ENCODE measurements around the gene TNRC6B.

Gene TNRC6B

DNA sequence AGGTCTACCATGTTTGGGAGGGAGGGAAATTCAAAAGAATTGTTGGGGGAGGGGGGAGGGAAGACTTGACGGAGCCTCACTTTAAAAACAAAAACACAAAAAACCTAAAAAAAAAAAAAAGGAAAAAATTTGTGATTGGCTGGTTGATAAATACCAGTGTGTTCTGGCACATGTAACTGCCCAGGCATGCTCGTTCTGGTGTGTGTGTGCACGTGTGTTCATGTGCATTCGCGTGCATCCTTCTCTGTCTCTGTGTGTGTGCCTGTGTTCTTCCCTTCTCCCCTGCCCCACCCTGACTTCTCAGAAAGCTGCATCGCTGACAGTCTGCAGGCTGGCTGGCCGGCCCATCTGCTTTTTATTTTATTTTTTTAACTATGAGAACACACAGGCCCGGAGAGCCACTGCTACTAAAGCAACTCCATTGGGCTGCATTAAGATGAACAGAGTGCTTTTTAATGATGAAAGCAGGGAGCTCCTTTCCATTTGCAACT lies 146.0 kb downstream of the TNRC6B start:
- H3K27me3 ChIP-seq (ENCODE audit: insufficient read depth, poor library complexity, severe bottlenecking) = no peaks in the 10 kb centered on the region
- no peak overlapping the region for H3K4me3 ChIP-seq (replicated peaks; ENCODE audit: insufficient read depth, low read length)
- no peak overlapping the region for H3K27ac ChIP-seq (replicated peaks)
- TF ChIP-seq GABPA (IDR thresholded peaks at IDR 0.05; ENCODE audit: low read depth) = no peak
- TF ChIP-seq, protein P1, sequence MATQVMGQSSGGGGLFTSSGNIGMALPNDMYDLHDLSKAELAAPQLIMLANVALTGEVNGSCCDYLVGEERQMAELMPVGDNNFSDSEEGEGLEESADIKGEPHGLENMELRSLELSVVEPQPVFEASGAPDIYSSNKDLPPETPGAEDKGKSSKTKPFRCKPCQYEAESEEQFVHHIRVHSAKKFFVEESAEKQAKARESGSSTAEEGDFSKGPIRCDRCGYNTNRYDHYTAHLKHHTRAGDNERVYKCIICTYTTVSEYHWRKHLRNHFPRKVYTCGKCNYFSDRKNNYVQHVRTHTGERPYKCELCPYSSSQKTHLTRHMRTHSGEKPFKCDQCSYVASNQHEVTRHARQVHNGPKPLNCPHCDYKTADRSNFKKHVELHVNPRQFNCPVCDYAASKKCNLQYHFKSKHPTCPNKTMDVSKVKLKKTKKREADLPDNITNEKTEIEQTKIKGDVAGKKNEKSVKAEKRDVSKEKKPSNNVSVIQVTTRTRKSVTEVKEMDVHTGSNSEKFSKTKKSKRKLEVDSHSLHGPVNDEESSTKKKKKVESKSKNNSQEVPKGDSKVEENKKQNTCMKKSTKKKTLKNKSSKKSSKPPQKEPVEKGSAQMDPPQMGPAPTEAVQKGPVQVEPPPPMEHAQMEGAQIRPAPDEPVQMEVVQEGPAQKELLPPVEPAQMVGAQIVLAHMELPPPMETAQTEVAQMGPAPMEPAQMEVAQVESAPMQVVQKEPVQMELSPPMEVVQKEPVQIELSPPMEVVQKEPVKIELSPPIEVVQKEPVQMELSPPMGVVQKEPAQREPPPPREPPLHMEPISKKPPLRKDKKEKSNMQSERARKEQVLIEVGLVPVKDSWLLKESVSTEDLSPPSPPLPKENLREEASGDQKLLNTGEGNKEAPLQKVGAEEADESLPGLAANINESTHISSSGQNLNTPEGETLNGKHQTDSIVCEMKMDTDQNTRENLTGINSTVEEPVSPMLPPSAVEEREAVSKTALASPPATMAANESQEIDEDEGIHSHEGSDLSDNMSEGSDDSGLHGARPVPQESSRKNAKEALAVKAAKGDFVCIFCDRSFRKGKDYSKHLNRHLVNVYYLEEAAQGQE (IDR thresholded peaks at IDR 0.05; ENCODE audit: insufficient replicate concordance, low read depth) = no peak
- no peak for TF ChIP-seq SPI1 (IDR thresholded peaks at IDR 0.05; ENCODE audit: borderline replicate concordance, low read depth)
- no peak for TF ChIP-seq POLR2AphosphoS5 (IDR thresholded peaks at IDR 0.05; ENCODE audit: low read depth)
- TF ChIP-seq, protein P2, sequence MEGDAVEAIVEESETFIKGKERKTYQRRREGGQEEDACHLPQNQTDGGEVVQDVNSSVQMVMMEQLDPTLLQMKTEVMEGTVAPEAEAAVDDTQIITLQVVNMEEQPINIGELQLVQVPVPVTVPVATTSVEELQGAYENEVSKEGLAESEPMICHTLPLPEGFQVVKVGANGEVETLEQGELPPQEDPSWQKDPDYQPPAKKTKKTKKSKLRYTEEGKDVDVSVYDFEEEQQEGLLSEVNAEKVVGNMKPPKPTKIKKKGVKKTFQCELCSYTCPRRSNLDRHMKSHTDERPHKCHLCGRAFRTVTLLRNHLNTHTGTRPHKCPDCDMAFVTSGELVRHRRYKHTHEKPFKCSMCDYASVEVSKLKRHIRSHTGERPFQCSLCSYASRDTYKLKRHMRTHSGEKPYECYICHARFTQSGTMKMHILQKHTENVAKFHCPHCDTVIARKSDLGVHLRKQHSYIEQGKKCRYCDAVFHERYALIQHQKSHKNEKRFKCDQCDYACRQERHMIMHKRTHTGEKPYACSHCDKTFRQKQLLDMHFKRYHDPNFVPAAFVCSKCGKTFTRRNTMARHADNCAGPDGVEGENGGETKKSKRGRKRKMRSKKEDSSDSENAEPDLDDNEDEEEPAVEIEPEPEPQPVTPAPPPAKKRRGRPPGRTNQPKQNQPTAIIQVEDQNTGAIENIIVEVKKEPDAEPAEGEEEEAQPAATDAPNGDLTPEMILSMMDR (IDR thresholded peaks at IDR 0.05; ENCODE audit: insufficient read depth, low read length) = no peak
- DNase-seq (ENCODE audit: low read depth in 1 of 2, low spot score in 1 of 2) = no peak

DNA sequence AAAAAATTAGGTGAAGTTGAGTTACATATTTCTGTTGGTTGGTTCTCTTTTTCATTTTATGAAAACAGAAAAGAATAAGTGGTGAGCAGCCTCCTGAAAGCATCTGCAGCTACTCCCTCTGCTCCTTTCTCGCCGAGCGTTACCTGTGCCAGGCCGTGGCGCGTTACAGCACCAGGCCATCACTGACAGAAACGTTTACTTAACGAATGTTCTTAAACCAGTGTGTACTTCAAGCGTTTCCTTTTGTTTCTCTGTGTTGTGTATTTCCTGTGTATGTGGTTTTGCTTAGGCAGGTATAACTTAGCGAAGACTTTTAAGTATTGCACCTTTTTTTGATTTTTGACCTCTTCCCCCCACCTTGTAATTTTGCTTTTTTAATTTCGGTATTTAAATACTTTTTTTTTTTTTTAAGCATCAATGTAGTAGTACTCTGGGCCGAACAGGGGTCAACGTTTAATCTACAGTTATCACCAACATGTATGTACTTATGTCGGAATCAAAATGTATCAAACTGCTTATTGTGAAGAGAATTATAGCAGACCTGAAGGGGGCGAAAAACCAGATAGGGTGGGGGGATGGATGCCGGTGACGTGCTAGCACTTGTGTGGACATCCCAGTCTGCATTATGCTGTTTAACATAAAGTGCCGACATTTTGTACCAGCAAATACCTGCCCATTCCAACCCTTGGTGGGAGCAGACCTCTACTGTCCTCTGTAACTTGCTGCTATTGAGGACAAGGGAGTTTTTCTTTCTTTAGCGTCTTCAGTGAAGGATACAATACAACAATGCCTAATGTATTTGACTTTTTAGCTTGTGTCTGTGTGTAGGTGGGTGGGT lies 147.0 kb downstream of the TNRC6B start:
- Histone ChIP-seq H3K27ac (replicated peaks) (no peak overlapping the region), H3K27me3 (ENCODE audit: insufficient read depth, poor library complexity, severe bottlenecking) (no peaks in the 10 kb centered on the region), H3K4me3 (replicated peaks; ENCODE audit: insufficient read depth, low read length) (no peak overlapping the region)
- no peak for DNase-seq (ENCODE audit: low read depth in 1 of 2, low spot score in 1 of 2)
- no peak for TF ChIP-seq POLR2AphosphoS5 (IDR thresholded peaks at IDR 0.05; ENCODE audit: low read depth)
- no peak for TF ChIP-seq GABPA (IDR thresholded peaks at IDR 0.05; ENCODE audit: low read depth)
- TF ChIP-seq, protein P2 (IDR thresholded peaks at IDR 0.05; ENCODE audit: insufficient read depth, low read length) = no peak
- TF ChIP-seq SPI1 (IDR thresholded peaks at IDR 0.05; ENCODE audit: borderline replicate concordance, low read depth) = no peak
- TF ChIP-seq, protein P1 (IDR thresholded peaks at IDR 0.05; ENCODE audit: insufficient replicate concordance, low read depth) = no peak

DNA sequence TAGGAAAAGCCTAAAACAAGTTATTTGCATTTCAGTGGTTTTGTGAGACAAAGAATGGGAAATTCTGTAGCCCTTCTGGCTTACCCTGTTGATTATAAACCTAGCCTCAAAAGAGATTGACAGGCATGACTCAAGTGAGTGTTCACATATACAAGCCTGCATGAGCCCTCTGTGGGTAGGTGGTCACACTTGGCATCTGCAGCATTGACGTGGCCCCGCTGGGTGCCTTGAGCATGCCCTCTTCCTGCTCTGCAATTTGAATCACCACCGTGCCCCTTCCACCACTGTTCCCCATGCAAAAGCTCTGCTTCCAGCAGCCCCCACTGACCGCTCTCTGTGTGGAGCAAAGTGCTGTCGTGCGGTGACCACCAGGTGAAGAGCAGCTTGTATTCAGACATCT lies 147.6 kb downstream of the TNRC6B start:
- TF ChIP-seq GABPA (IDR thresholded peaks at IDR 0.05; ENCODE audit: low read depth) (no peak), SPI1 (IDR thresholded peaks at IDR 0.05; ENCODE audit: borderline replicate concordance, low read depth) (no peak)
- H3K27me3 ChIP-seq (ENCODE audit: insufficient read depth, poor library complexity, severe bottlenecking) = no peaks in the 10 kb centered on the region
- H3K4me3 ChIP-seq (replicated peaks; ENCODE audit: insufficient read depth, low read length) = no peak overlapping the region
- no peak overlapping the region for H3K27ac ChIP-seq (replicated peaks)
- no peak for DNase-seq (ENCODE audit: low read depth in 1 of 2, low spot score in 1 of 2)

DNA sequence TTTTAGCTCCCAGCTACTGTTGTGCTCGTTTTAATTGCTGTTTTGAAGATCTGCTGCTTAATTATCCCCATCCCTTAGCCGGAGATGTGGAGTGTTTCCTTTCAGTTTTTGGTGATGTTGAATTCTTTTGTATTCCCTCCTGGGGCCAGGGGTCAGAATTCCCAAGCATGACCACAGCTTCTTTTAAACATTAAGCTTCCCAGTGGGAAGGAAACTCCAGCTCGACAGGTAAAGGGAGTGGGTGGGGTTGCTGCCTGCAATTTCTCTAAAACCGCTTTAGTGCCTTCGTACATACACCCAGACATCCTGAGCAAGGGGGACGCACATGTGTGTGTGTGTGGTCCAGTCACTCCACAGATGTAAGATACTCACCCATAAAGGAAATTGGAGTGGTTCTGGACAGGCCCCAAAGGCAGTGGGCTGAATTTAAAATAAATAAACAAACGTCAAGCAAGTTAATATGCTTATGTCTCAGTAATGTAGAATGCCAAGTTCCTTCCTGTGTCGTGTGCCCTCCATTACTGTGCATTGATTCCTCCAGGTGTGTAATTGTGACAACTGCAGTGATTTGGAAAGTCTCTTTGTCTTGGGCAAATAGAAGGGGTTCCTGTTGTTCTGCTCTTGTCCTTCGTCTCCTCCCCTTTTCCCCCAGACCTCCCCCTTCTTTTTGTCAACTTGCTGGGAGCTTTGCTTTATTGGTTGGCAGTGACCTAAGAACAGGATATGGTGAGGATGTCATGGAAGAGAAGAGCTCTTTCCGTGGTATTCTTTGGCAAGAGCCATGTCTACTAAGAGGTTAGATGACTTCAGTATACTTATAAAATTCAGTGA lies 149.4 kb downstream of the TNRC6B start:
- DNase-seq (ENCODE audit: low read depth in 1 of 2, low spot score in 1 of 2) = no peak
- TF ChIP-seq POLR2AphosphoS5 (IDR thresholded peaks at IDR 0.05; ENCODE audit: low read depth) (no peak), SPI1 (IDR thresholded peaks at IDR 0.05; ENCODE audit: borderline replicate concordance, low read depth) (no peak), GABPA (IDR thresholded peaks at IDR 0.05; ENCODE audit: low read depth) (no peak)
- TF ChIP-seq, protein P1 (IDR thresholded peaks at IDR 0.05; ENCODE audit: insufficient replicate concordance, low read depth) = no peak
- TF ChIP-seq, protein P2 (IDR thresholded peaks at IDR 0.05; ENCODE audit: insufficient read depth, low read length) = no peak
- Histone ChIP-seq H3K27ac (replicated peaks) (no peak overlapping the region), H3K4me3 (replicated peaks; ENCODE audit: insufficient read depth, low read length) (no peak overlapping the region), H3K27me3 (ENCODE audit: insufficient read depth, poor library complexity, severe bottlenecking) (no peaks in the 10 kb centered on the region)

Data from HL-60 (cell line).